ENCODE measurements around the gene CACNA2D1.

GRCh38 chr7:82313269-82313668 is 130.3 kb downstream of the CACNA2D1 start:
- TF ChIP-seq CTCF (IDR thresholded peaks at IDR 0.05) (no peak), POLR2A (IDR thresholded peaks at IDR 0.05; ENCODE audit: low read depth) (no peak), POLR2AphosphoS5 (IDR thresholded peaks at IDR 0.05) (no peak)
